NCI-H524 treated with DMSO at 0.1 percent for 48 hours (cell line): ENCODE data around the gene IFT27.
A peak's percentile ranks its signal among the peaks of the same experiment; 100 is the strongest.

Source experiments
- DNase-seq: peaks from one replicate; lab custom pipeline; 2025; lab: John Stamatoyannopoulos, UW

Gene IFT27

GRCh38 chr22:36796552-36797175 lies 20.7 kb upstream of the IFT27 start:
- DNase-seq: no peak

GRCh38 chr22:36795633-36796032 lies 19.7 kb upstream of the IFT27 start:
- no peak for DNase-seq

- no peak for DNase-seq
Measured at GRCh38 chr22:36790648-36791047, 14.7 kb upstream of the IFT27 start.

- DNase-seq: peak; percentile 61
Measured at GRCh38 chr22:36787204-36787988, 11.5 kb upstream of the IFT27 start.

GRCh38 chr22:36783743-36784142 lies 7.8 kb upstream of the IFT27 start:
- no peak for DNase-seq

GRCh38 chr22:36781656-36782627 lies 6.0 kb upstream of the IFT27 start:
- peak; percentile 7 for DNase-seq

GRCh38 chr22:36778020-36778419 lies 2.1 kb upstream of the IFT27 start:
- DNase-seq: no peak

GRCh38 chr22:36776722-36777121 lies 803 bp upstream of the IFT27 start:
- no peak for DNase-seq

GRCh38 chr22:36775586-36775963 lies 344 bp downstream of the IFT27 start:
- no peak for DNase-seq

- DNase-seq: no peak
Measured at GRCh38 chr22:36773935-36774334, 2.0 kb downstream of the IFT27 start.

- no peak for DNase-seq
Measured at GRCh38 chr22:36772451-36772850, 3.5 kb downstream of the IFT27 start.

GRCh38 chr22:36771356-36772063 lies 4.4 kb downstream of the IFT27 start:
- DNase-seq: no peak

GRCh38 chr22:36770513-36771231 lies 5.2 kb downstream of the IFT27 start:
- no peak for DNase-seq

- no peak for DNase-seq
Measured at GRCh38 chr22:36769541-36770512, 6.1 kb downstream of the IFT27 start.

GRCh38 chr22:36768616-36769015 lies 7.3 kb downstream of the IFT27 start:
- no peak for DNase-seq

- DNase-seq: no peak
Measured at GRCh38 chr22:36768141-36768540, 7.8 kb downstream of the IFT27 start.

- no peak for DNase-seq
Measured at GRCh38 chr22:36767035-36767775, 8.7 kb downstream of the IFT27 start.

- DNase-seq: no peak
Measured at GRCh38 chr22:36765943-36766450, 9.9 kb downstream of the IFT27 start.
